GM12878 (cell line): ENCODE results near the gene VPS18. TPM values are rescaled to one million over a fixed set of nuclear protein-coding genes. Genes with fewer than 3 reads are reported as not detected.

ENCODE experiments used
- ASH2L ChIP-seq: fragments of 300-600, 200-600 bp; sonication (generic); IDR thresholded peaks from 2 replicates; pipeline ENCODE4 v1.6.1; 2017; ENCODE audit warnings: low read depth, mild to moderate bottlenecking, borderline replicate concordance
- ATF2 ChIP-seq: IDR thresholded peaks from 2 replicates; pipeline ENCODE4 v1.6.1; 2012; ENCODE audit warnings: low read length, inconsistent platforms
- ATF7 ChIP-seq: fragments of 450-650 bp; IDR thresholded peaks from 2 replicates; pipeline ENCODE4 v1.6.1; 2016; ENCODE audit warnings: low read depth, mild to moderate bottlenecking
- BACH1 ChIP-seq: fragments of 450-650 bp; IDR thresholded peaks from 2 replicates; pipeline ENCODE4 v1.6.1; 2017; ENCODE audit warnings: mild to moderate bottlenecking, borderline replicate concordance
- BCL11A ChIP-seq: IDR thresholded peaks from 2 replicates; pipeline ENCODE4 v1.6.1; 2011; ENCODE audit warnings: low read depth, low read length
- CHD4 ChIP-seq: fragments of 200-600 bp; sonication (generic); IDR thresholded peaks from 2 replicates; pipeline ENCODE4 v1.6.1; 2016; ENCODE audit warnings: mild to moderate bottlenecking
- CREM ChIP-seq: IDR thresholded peaks from 2 replicates; pipeline ENCODE4 v1.6.1; 2014; ENCODE audit warnings: antibody characterized with exemption, low read depth
- DPF2 ChIP-seq: fragments of 450-650 bp; IDR thresholded peaks from 2 replicates; pipeline ENCODE4 v1.6.1; 2017; ENCODE audit warnings: mild to moderate bottlenecking
- EP300 ChIP-seq, 2 experiments: fragments of 150-350 bp in 1 of 2; IDR thresholded peaks; 2 replicates each; pipeline ENCODE4 v1.6.1; 2011 to 2012; ENCODE audit warnings: low read depth in 2 of 2, low read length in 2 of 2, borderline replicate concordance in 1 of 2, improper control_type of control experiment in 1 of 2, inconsistent platforms in 1 of 2; ENCODE audit not compliant: control insufficient read depth in 1 of 2
- GABPA ChIP-seq: IDR thresholded peaks from 2 replicates; pipeline ENCODE4 v1.6.1; 2014; ENCODE audit warnings: antibody characterized with exemption, low read depth, mild to moderate bottlenecking, inconsistent platforms
- IKZF1 ChIP-seq: fragments of 450-650 bp; conservative IDR thresholded peaks from 2 replicates; pipeline ENCODE4 v1.6.1; 2017; ENCODE audit warnings: antibody characterized with exemption, mild to moderate bottlenecking
- JUNB ChIP-seq: IDR thresholded peaks from 2 replicates; pipeline ENCODE4 v1.6.1; 2016; ENCODE audit warnings: antibody characterized with exemption, mild to moderate bottlenecking
- NBN ChIP-seq: fragments of 450-650 bp; IDR thresholded peaks from 2 replicates; pipeline ENCODE4 v1.6.1; 2016
- NR2C2 ChIP-seq: IDR thresholded peaks from 2 replicates; pipeline ENCODE4 v1.6.1; 2011; ENCODE audit warnings: borderline replicate concordance, low read depth; ENCODE audit not compliant: control insufficient read depth, insufficient read length
- POLR2AphosphoS5 ChIP-seq: IDR thresholded peaks from 2 replicates; pipeline ENCODE4 v1.6.1; 2011; ENCODE audit warnings: mild to moderate bottlenecking, low read length, inconsistent platforms
- RELA ChIP-seq: fragments of 450-650 bp; IDR thresholded peaks from 2 replicates; pipeline ENCODE4 v1.8.0; 2014; ENCODE audit warnings: borderline replicate concordance; ENCODE audit not compliant: partially characterized antibody
- RFX5 ChIP-seq: IDR thresholded peaks from 2 replicates; pipeline ENCODE4 v1.6.1; 2011; ENCODE audit warnings: low read depth, low read length, improper control_type of control experiment
- RUNX3 ChIP-seq: IDR thresholded peaks from 2 replicates; pipeline ENCODE4 v1.6.1; 2012; ENCODE audit warnings: low read length, inconsistent platforms
- STAT1 ChIP-seq: fragments of 450-650 bp; conservative IDR thresholded peaks from 2 replicates; pipeline ENCODE4 v1.6.1; 2014; ENCODE audit warnings: antibody characterized with exemption, mild to moderate bottlenecking
- ZBTB4 ChIP-seq: fragments of 450-650 bp; formaldehyde crosslinking; IDR thresholded peaks from 2 replicates; pipeline ENCODE4 v1.4.0; 2022; ENCODE audit warnings: mild to moderate bottlenecking, moderate library complexity
- ZNF687 ChIP-seq: fragments of 450-650 bp; IDR thresholded peaks from 2 replicates; pipeline ENCODE4 v1.6.1; 2017; ENCODE audit warnings: mild to moderate bottlenecking, moderate library complexity
- ZZZ3 ChIP-seq: IDR thresholded peaks from 2 replicates; pipeline ENCODE4 v1.6.1; 2011; ENCODE audit warnings: low read depth; ENCODE audit not compliant: control insufficient read depth, insufficient read length
- polyA plus RNA-seq, 11 experiments: library from polyadenylated mRNA; depleted of rRNA in 4 of 11; unstranded in 6 of 11; stranded (reverse) in 5 of 11; fragments of >200 nt; fragmentation: Nextera tagmentation in 4 of 11; fragmentation: Illumina TruSeq in 1 of 11; extraction: Ambion mirVana in 4 of 11; extraction: Trizol in 1 of 11; gene quantifications; 1 replicate in 1 of 11; 2 replicates in 10 of 11; pipeline versions ENCODE4 v1.2.1 to v1.2.3, GENCODE V29; 2011 to 2016; ENCODE audit warnings: inconsistent platforms in 2 of 11, missing spikeins in 2 of 11, low read depth in 1 of 11
- total RNA-seq, 4 experiments: library from RNA; depleted of rRNA in 3 of 4; stranded (reverse); fragments of >200 nt in 3 of 4; fragmentation: Illumina TruSeq in 1 of 4; extraction: Trizol in 1 of 4; gene quantifications; 2 replicates each; pipeline versions ENCODE4 v1.2.1 to v1.2.3, GENCODE V29; 2013 to 2021

Gene VPS18
- total and polyA plus RNA-seq, 10 of the 15 experiments (the other 5 are each of a cell fraction or from before 2014, with no cell fraction given), result 0.71 to 20.4 (median 10.6) TPM

- TF ChIP-seq ATF2 (peak; percentile 27; the same call in 1 of the 2 replicates), POLR2AphosphoS5 (no peak), RELA (peak; percentile 79), CHD4 (no peak), ZNF687 (peak; percentile 18; the same call in 1 of the 2 replicates), EP300 (IDR thresholded peaks at IDR 0.05; ENCODE audit: borderline replicate concordance in 1 of 2, control insufficient read depth in 1 of 2, low read depth in 2 of 2, low read length in 2 of 2) (peak in 1 of 2 experiments; percentile 62; a peak in 1 of 4 replicates), ASH2L (no peak), GABPA (no peak), ZBTB4 (CRISPR knock-in tag) (no peak), BACH1 (peak; percentile 23; the same call in 1 of the 2 replicates), IKZF1 (peak; percentile 22; the same call in 1 of the 2 replicates), RFX5 (peak; percentile 97), DPF2 (0 out of 2 replicates have a peak, but pooled peaks have one; percentile 21), ZZZ3 (no peak), NBN (peak; percentile 45), JUNB (no peak; the same call in 1 of the 2 replicates), CREM (peak; percentile 86), ATF7 (peak; percentile 52; the same call in 1 of the 2 replicates), BCL11A (0 out of 2 replicates have a peak, but pooled peaks have one; percentile 10), STAT1 (no peak), NR2C2 (no peak), RUNX3 (peak; percentile 35; the same call in 1 of the 2 replicates)
Measured at GRCh38 chr15:40878785-40879184, 15.5 kb upstream of the VPS18 start (continued).
